Stimulated activated CD8-positive, alpha-beta memory T cell treated with anti-CD3 and anti-CD28 coated beads, Interleukin-15, amount 100 ng/mL, for 4 hours (primary cell): ENCODE results near the gene CARS1.

ENCODE experiments used
- DNase-seq, 2 donors: peaks; one replicate each; pipeline ENCODE4 v3.0.0-alpha.2; 2020; ENCODE audit warnings: low read depth in 2 of 2

Gene CARS1

DNA sequence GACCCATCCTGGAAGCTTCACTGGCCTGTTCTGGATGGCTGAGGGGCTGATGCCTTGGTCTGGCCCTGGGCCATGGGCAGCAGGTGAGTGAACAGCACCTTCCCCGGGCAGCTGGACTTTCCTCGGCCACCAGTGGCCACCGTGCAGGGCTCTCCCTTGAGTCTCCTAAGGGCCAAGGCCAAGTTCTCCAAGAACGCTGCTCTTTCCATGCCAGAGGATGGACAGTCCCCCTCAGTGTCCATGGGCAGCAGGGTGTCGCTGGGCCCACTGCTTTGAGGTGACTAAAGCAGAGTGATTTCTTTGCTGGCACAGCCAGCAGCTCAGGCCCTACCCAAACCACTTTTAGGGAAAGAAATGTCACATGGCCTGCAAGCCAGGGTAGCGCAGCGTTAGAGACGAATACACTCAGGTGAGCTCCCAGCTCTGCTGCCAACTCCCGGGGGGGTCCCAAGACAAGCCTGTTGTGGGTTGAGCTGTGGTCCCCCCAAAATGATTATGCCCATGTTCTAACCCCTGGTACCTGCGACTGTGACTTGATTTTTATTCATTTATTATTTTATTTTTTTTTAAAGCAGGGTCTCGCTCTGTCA, 3.3 kb upstream of the CARS1 start:
- DNase-seq, result no peak

DNA sequence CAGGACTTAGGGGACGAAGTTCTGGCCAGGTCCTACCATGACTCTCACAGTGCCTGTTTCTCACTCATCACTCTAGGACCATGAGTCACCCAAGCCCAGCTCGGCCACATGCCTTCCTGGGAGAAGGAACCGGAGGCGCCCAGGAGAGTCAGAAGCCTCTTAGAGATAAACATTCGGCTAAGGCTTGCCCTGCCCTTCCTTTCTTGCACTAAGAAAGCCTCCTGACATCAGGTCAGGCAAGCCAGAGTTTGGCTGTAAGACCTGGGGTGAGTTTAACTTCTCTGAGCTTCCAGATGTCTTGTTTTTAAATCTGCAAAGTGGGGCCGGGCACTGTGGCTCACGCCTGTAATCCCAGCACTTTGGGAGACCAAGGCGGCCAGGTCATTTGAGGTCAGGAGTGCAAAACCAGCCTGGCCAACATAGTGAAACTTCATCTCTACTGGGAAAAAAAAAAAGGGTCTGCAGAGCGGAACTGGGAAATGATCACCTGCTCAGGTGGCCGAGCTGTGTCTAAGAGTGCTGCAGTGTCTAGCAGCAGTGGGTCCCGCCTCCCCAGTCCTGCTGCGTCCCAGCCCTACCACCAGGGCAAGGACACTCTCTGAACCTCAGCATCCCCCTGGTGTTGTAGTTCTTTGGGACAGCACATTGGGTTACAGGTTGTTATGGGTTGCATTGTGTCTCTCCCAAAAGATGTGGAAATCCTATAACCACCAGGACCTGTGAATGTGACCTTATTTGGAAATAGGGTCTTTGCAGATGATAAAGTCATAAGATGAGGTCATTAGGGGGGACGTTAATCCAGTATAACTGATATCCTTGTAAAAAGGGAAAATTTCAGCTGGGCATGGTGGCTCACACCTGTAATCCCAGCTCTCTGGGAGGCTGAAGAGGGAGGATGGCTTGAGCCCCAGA, 1.8 kb upstream of the CARS1 start:
- no peak for DNase-seq

GRCh38 chr11:3056296-3057068, 741 bp downstream of the CARS1 start:
- DNase-seq, result no peak

GRCh38 chr11:3055891-3056290, 1.3 kb downstream of the CARS1 start:
- no peak for DNase-seq

GRCh38 chr11:3052567-3052966, 4.7 kb downstream of the CARS1 start:
- DNase-seq, result no peak

GRCh38 chr11:3052109-3052479, 5.1 kb downstream of the CARS1 start:
- DNase-seq, result no peak

DNA sequence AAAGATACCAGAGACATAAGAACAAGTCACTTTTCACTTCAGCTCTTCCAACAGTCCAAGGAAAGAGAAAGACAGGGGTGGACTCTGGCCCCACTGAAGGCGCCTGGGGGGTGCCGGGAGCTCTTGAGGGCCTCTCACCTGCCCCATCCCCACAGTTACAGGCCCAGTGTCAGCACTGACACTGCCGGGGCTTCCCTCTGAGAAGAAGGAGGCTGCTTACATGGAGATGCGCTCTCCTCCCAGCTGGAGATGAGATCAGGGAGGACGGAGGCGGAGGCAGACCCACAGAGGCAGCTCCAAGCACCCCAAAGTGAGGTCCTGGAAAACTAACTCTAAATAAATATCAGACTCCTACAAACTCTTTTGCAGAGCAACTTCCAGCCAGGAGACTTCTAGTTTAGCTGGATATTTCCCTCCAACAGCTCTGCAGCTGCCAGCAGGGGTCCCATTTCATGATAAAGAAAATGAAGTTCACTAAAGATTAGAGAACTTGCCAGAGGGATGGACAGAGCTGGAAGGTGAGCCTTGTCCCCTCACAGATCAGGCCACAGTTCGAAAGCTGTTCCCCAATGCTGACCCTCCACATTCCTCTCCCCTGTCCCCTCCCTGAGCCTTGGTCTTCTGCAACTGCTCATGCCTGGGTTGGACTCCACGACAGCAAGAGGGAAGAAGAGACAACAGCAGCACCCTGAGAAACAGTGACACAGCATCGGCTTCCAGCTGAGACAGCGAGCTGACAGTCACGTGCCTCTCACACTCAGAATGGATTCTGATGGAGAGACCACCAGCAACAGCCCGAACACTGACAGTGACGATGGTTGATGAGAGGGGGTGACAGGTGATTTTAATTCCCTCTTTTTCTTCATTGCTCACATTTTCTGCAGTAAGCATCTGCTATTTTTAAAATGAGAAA, 5.8 kb downstream of the CARS1 start:
- no peak for DNase-seq

GRCh38 chr11:3050386-3051195, 6.6 kb downstream of the CARS1 start:
- DNase-seq, result no peak

DNA sequence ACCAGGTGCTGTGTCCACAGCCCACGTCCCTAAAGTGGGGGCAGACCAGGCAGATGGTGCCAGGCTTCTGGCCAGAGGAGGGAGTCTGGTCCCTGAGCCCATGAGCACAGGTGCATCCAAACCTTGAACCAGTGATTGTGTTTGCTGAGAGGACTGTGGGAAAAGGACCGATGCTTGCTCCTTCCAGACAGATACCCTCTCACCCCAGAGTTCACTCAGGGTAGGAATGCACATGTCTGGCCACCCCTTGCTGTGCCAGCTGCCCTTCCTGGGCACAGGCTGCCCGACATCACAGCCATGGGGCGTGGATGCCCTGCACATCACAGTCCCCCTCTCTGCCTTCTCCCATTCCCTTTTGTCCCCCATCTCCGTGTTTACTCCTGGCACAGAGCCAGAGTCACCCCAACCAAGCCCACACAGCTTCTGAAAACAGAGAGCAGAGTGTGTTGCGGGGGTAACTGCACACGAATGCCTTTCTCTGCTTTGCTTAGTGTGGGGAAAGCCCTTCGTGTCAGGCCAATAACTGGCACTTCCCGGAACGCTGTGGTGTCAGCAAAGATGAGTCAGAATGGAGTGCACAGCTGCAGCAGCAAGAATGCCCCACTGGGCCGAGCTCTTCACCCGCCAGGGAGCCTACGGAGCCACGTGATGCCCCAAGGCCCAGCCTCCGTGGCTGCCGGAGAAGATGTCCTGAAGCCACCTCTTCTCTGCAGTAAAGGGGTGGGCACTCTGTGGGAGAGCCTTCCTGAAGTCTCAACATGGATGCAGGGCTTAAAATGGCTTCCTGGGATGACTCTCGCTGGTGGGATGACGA, 7.6 kb downstream of the CARS1 start:
- DNase-seq, result peak; percentile 45 to 47

DNA sequence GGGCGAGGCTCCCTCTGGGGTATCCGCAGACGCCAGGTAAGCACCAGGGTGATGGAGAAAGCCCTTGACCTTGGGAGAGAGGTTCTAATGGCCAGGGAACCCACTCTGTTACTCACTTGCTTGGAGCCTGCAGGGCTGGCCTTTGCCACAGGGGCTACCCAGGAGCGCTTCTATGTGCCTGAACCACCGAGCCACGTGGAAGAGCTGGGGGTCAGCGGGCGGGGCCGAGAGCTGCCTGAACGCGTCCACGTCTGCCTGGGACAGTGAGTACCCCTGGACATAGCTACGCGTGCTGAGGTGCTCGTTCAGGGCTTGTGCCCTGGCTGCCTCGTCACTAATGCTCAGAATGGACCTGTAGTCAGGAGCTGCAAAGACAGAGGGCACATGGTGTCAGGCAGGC, 9.6 kb downstream of the CARS1 start:
- DNase-seq, result no peak

GRCh38 chr11:3046641-3047040, 10.6 kb downstream of the CARS1 start:
- no peak for DNase-seq

DNA sequence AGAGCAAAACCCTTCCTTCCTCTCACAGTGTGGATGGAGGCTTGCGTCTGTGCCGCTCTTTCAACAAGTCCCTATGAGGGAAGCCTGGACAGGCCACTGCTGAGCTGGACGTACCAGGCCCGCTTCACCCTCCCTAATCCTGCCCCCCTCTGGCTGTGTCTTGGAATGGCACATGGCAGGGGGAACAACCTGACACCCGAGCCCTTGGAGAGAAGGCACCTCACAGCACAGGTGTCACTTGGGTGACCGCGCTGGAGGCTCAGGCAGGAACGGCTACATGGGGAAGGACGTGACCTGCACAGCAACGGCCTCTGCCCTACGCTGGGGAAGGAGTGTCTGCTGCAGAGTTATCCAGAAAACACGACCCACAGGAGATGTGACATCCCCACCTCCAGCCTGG, 11.0 kb downstream of the CARS1 start:
- DNase-seq, result no peak

- DNase-seq, result no peak
Observed at GRCh38 chr11:3044915-3045314, 12.3 kb downstream of the CARS1 start.

DNA sequence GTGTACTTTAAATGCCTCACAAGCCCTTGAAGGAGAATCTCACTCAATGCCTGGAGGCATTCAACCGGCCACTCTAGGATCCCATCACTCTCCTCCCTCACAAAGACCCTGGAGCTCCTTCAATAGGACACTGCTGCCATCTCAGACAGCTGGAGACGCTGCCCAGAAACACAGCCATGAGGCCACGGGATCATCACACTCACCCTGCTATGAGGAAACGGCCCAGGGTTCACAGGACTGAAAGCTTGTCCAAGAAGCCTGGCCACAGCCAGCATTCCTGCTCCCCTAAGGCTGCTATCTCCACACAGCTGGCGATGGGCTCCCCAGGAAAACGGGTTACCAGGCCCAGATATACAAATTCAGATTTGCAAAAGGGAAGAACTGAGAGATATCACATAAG, 13.2 kb downstream of the CARS1 start:
- DNase-seq, result no peak

DNA sequence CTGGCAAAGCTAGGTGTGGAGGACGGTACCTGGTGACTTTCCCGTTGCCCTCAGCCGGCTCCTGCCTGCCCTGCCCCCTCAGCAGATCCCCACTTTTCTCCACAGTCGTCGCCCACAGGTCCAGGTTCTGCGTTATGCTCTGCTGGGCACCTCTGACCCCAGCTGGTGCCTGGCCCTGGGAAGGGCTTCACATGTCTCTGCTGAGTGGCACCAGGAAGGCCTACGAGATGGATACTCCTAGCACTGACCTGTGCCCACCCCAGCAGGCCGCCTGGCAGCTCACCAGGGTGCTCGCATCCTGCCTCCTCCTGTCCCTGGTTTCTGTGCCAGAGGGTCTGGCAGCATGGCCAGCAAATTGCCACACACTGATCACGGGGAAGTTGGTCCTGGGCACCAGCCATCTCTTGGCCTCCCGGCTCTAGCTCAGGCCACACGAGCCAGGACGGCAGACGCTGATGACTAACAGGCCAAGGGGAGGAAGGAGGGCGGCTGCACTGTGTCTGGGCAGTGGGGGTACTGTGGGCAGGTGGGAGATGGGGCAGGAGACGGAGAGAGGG, 13.8 kb downstream of the CARS1 start:
- no peak for DNase-seq

GRCh38 chr11:3042496-3043314, 14.5 kb downstream of the CARS1 start:
- no peak for DNase-seq

- DNase-seq, result no peak
Observed at GRCh38 chr11:3041699-3042441, 15.4 kb downstream of the CARS1 start.

- DNase-seq, result no peak
Observed at GRCh38 chr11:3040881-3041280, 16.3 kb downstream of the CARS1 start.
